Measurements from ENCODE around the gene DDX1.

DDX1 gene

GRCh38 chr2:15664273-15665066, 72.8 kb downstream of the DDX1 start:
- no peak for DNase-seq (ENCODE audit: low spot score)

GRCh38 chr2:15665067-15665942, 73.6 kb downstream of the DDX1 start:
- no peak for DNase-seq (ENCODE audit: low spot score)

- DNase-seq (ENCODE audit: low spot score), result no peak
These were observed 74.3 kb downstream of the DDX1 start for GRCh38 chr2:15665943-15666460.

- DNase-seq (ENCODE audit: low spot score), result no peak
These were observed 75.5 kb downstream of the DDX1 start for GRCh38 chr2:15666861-15667808.

GRCh38 chr2:15667809-15668556, 76.3 kb downstream of the DDX1 start:
- no peak for DNase-seq (ENCODE audit: low spot score)

GRCh38 chr2:15668611-15669305, 77.1 kb downstream of the DDX1 start:
- DNase-seq (ENCODE audit: low spot score), result no peak

GRCh38 chr2:15669375-15669910, 77.8 kb downstream of the DDX1 start:
- no peak for DNase-seq (ENCODE audit: low spot score)

GRCh38 chr2:15670469-15670868, 78.8 kb downstream of the DDX1 start:
- DNase-seq (ENCODE audit: low spot score), result no peak

GRCh38 chr2:15670981-15671380, 79.3 kb downstream of the DDX1 start:
- no peak for DNase-seq (ENCODE audit: low spot score)

- no peak for DNase-seq (ENCODE audit: low spot score)
These were observed 79.7 kb downstream of the DDX1 start for GRCh38 chr2:15671409-15671808.

GRCh38 chr2:15671842-15672815, 80.5 kb downstream of the DDX1 start:
- DNase-seq (ENCODE audit: low spot score), result no peak

- no peak for DNase-seq (ENCODE audit: low spot score)
These were observed 81.6 kb downstream of the DDX1 start for GRCh38 chr2:15672961-15673918.

- no peak for DNase-seq (ENCODE audit: low spot score)
These were observed 82.4 kb downstream of the DDX1 start for GRCh38 chr2:15673919-15674636.

- no peak for DNase-seq (ENCODE audit: low spot score)
These were observed 83.2 kb downstream of the DDX1 start for GRCh38 chr2:15674637-15675455.

GRCh38 chr2:15675456-15676195, 84.0 kb downstream of the DDX1 start:
- DNase-seq (ENCODE audit: low spot score), result no peak

Data from CD4-positive, alpha-beta T cell treated with Interleukin-2 at 100 ng/mL for 4 hours (primary cell).